NOMO-1 (cell line): ENCODE measurements around the gene YIF1B.
"Not testable (repeated sequence)": the region's sequence is repeated elsewhere in the genome, so short reads cannot be mapped to it uniquely, and the experiment has no call there.

Source experiments
- DNase-seq, 2 experiments: peaks; one replicate each; lab custom pipeline; 2025; ENCODE audit not compliant: unreplicated experiment in 2 of 2; lab: John Stamatoyannopoulos, UW

YIF1B gene

GRCh38 chr19:38278751-38279150 is 37.0 kb downstream of the YIF1B start:
- DNase-seq, result no peak

DNA sequence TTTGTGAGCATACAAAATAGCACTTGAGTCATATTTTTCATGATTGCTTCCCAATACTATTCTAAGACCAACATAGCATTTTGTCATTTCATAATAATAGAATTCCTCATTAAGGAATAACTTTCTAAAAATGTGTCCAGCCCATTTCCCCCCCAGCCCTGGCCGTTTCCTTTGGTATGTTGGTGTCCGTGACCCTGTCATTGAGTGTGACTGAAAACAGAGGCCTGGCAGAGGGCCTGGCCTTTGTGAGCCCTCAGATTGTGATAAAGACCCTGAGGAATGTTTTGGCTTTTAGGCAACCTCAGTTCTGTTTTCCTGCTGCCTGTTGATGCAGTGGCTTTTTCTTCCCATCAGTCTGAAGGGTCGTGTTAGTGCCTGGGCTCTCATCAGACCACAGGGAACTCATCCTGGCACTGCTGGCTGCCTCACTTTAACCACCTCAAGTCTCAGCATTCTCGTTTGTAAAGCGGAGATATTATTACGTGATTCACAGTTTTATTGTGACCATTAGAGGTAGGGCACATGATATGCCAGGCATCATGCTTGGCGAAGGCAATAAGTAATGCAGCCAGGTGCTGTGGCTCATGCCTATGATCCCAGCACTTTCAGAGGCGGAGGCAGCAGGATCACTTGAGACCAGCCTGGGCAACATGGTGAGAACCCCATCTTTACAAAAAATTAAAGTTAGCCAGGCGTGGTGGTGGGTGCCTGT is 37.6 kb downstream of the YIF1B start:
- no peak for DNase-seq

GRCh38 chr19:38277549-38277948 is 38.2 kb downstream of the YIF1B start:
- DNase-seq, result no peak

DNA sequence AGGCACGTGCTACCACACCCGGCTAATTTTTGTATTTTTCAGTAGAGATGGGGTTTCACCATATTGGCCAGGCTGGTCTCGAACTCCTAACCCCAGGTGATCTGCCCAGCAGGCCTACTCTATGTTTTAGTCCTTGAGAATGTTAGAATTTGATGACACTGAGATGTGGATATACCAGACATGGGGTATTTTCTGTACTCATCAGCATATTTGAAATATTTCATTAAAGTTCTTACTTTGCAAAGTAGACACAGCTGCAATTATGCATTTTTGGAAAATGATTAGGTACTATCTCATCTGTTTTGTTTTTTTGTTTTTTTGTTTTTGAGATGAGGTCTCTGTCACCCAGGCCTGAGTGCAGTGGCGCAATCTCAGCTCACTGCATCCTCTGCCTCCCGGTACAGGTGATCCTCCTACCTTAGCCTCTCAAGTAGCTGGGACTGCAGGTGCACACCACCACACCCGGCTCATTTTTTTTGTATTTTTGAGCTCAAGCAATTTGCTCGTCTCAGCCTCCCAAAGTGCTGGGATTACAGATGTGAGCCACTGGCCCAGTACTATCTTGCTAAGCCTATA is 38.7 kb downstream of the YIF1B start:
- no peak for DNase-seq

- DNase-seq, result no peak
Measured at GRCh38 chr19:38274739-38275138, 41.0 kb downstream of the YIF1B start.

DNA sequence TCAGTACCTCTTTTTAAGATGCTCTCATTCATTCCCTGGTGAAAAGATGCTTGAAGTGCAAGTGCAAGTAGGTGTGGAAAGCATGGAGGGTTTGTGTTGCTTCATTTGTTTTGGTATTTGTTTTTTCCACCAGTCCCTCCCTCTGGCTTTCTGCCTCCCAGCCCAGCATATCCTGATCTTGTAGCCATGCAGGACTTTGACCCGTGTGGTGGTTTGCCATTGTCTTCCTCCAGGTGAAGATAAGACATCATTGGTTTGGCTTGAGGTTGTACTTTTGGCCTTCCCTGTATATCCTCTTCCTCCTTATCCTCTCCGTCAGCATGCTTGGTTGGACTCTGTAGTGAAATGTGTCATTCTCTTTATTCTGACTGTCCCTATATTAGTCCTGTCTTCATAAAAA is 42.2 kb downstream of the YIF1B start:
- no peak for DNase-seq

- no peak for DNase-seq
Measured at GRCh38 chr19:38270587-38271167, 45.1 kb downstream of the YIF1B start.

GRCh38 chr19:38268539-38268938 is 47.2 kb downstream of the YIF1B start:
- DNase-seq, result no peak

DNA sequence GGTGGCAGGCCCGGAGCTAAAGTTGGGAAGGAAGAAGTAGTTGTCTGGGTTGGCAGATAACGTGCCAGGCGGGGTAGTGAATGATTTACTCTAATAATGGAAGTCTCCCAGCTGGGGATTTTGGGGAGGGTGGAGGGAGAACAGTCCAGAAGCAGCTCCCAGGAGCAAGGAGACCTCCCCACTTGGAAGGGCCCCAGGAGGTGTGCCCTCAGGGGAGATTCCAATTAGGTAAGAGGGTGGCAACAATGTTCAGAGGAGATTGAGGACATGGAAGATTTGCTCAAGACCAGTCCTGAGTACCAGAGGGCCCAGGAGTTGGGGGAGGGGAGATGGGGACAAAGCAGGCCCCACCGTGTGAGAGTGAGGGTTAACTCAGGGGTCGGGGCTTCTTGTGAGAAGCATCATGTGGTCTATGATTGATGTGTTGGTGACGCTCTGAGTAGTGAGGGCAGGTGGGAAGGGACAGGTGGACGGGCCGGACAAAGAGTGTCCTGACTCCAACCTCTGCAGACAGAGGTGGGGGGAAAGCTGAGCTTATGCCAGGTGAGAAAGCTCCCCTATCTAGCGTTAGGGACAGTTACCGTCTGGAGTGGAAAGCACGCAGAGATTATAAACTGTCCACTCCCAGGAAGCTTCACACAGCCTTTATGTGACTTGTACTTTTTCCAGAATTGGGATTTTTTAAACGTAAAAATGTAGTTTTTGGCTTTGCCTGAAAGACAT is 47.8 kb downstream of the YIF1B start:
- DNase-seq, result no peak

DNA sequence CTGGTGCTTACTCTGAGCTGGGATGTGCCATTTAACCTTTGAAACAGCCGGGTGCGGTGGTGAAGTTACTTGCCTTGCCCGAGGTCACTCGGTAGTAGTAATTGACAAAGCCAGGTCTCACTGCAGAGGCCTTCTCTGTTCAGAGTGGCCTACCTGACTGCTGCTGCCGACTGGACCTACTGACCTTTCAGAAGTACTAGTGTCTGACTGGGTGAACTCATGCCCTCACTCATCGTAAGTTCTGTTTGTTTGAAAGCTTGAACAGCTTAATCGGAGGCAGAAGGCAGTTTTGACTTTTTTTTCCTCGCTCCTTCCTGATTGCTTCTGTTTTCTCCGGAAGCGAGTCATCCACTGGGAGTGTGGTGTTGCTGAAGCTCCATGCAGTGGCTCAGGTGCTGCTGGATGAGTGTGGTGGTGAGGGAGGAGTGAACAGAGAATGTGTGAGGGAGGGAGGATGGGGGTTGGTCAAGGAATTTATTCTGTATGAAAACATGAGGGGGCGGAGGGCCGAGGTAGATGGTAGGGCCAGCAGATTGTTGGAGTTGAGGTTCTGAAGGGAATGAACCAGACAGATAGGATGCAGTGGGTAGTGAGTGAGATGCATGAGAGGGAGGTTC is 48.7 kb downstream of the YIF1B start:
- no peak for DNase-seq

DNA sequence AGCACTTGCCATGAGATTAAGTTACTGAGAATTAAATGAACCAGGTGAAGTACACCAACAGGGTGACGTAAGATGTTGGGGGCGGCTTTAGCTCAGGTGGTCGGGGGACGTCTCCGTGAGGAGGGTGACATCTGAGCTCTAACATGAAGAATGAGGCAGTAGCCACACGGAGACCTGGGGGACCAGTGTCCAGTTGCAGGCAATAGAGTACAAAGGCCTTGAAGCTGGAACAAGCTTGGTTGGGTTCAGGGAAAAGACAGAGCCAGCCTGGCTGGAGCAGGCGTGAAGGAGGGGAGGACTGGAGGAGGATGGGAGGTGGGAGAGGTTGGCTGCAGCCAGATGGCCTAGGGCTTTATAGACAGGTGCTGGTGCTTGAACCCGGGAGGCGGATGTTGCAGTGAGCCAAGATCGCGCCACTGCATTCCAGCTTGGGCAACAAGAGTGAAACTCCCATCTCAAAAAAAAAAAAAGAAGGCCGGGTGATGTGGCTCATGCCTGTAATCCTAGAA is 49.8 kb downstream of the YIF1B start:
- no peak for DNase-seq

DNA sequence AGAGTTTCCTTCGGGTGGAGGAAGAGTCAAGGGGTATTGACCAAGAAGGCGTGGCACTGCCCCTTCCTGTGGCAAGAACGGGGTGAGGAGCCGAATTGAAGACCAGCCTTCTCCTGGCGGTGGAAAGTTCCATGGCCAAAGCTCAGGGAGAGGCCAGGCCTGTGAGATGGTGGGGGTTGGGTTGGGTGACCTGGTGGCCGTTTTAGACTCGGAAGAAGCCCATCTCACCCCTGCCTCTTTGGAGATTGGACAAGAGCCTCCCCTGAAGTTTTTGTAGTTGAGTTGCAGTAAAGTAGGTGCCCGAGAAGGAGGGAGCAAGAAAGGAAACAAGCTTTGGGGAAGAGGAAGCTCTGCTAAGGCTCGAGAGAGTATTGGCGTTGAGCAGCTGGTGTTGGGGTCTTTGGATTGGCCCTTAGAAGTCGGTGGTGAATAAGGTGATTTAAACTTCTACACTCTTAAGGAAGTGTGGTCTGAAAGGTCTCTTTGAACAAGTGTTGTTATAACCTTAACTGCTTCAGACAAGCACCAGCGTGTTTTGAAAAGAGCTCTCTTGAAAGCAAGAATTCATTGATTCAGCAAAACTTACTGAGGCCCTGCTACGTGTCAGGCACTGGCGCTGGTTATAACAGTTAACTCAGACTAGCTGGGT is 50.4 kb downstream of the YIF1B start:
- DNase-seq, result peak; percentile 70 to 74

- peak in 1 of 2 experiments; percentile 66 for DNase-seq
Measured at GRCh38 chr19:38264486-38265212, 51.1 kb downstream of the YIF1B start, which contains the start of gene SPINT2. Gene SPINT2 (plus strand): TSS chr19:38264573. CDS start chr19:38264893, 320 bp downstream.

DNA sequence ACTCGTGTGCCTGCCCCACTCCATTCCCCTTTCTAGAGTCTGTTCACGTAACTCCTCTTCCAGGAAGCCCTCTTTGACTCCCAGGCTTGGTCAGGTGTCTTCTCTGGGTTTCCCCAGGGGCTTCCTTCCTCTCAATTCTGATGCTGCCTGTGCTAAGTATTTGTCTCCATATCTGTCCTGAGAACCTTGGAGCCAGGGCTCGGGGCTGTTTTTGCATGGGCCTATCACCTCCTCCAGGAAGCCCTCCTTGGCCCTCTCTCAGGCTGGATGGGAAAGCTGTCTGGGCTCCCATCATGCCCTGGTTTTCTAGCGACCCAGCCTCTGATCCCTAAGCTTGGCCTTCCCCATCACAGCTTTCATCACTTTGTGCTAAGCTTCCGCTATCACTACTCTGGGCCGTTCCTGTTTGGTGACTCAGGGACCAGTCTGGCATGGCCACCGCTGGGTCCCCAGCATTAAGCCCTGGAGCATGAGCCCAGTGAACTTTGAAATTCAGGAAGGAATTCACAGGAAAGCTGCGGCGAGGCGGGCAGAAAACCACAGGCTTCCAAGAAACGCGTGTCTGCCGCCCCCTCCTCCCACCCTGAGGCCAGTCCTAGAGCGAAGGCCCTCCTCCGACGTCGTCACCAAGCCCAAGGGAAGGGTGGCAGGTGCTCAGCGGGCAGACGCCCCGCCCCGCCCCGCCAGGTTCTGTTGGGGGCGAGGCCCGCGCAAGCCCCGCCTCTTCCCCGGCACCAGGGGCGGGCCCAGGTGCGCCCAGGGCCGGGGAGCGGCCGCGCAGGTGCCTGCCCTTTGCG is 51.9 kb downstream of the YIF1B start:
- peak; percentile 80 to 82 for DNase-seq

GRCh38 chr19:38262585-38263268 is 53.0 kb downstream of the YIF1B start:
- no peak for DNase-seq

GRCh38 chr19:38261942-38262341 is 53.8 kb downstream of the YIF1B start:
- DNase-seq, result not testable (repeated sequence)

- no peak for DNase-seq
Measured at GRCh38 chr19:38255383-38256014, 60.2 kb downstream of the YIF1B start.

GRCh38 chr19:38253788-38254187 is 62.0 kb downstream of the YIF1B start:
- DNase-seq, result no peak
